GM06990 (cell line): Measurements from ENCODE around the gene ASB3.
"Not testable (repeated sequence)": the region's sequence is repeated elsewhere in the genome, so short reads cannot be mapped to it uniquely, and the experiment has no call there.

Source experiments
- DNase-seq: peaks from one replicate; pipeline ENCODE4 v3.0.0-alpha.2; 2011; ENCODE audit not compliant: insufficient read length; ENCODE audit errors: extremely low read depth
- H3K27me3 ChIP-seq: replicated peaks from 2 replicates; pipeline ENCODE4 v1.6.0; 2011; ENCODE audit warnings: low read length; ENCODE audit not compliant: control insufficient read depth, insufficient read depth
- H3K36me3 ChIP-seq: 2 replicates; pipeline ENCODE4 v1.5.1; 2011; ENCODE audit warnings: low read length; ENCODE audit not compliant: control insufficient read depth, insufficient read depth
- H3K4me3 ChIP-seq: replicated peaks from 2 replicates; pipeline ENCODE4 v1.5.1; 2011; ENCODE audit warnings: low read depth, mild to moderate bottlenecking, control low read depth, low read length
- CTCF ChIP-seq: IDR thresholded peaks from 2 replicates; pipeline ENCODE4 v1.5.1; 2011; ENCODE audit warnings: low read length, control low read depth, mild to moderate bottlenecking, inconsistent platforms; ENCODE audit not compliant: insufficient read depth, poor library complexity, severe bottlenecking

ASB3 gene

GRCh38 chr2:53690876-53691275 is 95.9 kb downstream of the ASB3 start:
- TF ChIP-seq CTCF = no peak
- DNase-seq = no peak
- H3K4me3 ChIP-seq = no peak overlapping the region
- H3K27me3 ChIP-seq = no peaks in the 10 kb centered on the region
- H3K36me3 ChIP-seq = no peaks in the 10 kb centered on the region

- TF ChIP-seq CTCF = no peak
- no peak for DNase-seq
- H3K27me3 ChIP-seq = no peaks in the 10 kb centered on the region
- H3K36me3 ChIP-seq = no peaks in the 10 kb centered on the region; the same call in 1 of the 2 replicates
- H3K4me3 ChIP-seq = no peak overlapping the region
Observed at GRCh38 chr2:53672881-53673522, 113.8 kb downstream of the ASB3 start.

- no peak for DNase-seq
- TF ChIP-seq CTCF = no peak
- H3K36me3 ChIP-seq = no peaks in the 10 kb centered on the region; the same call in 1 of the 2 replicates
- H3K4me3 ChIP-seq = no peak overlapping the region
- H3K27me3 ChIP-seq = no peaks in the 10 kb centered on the region
Observed at GRCh38 chr2:53670331-53670730, 116.4 kb downstream of the ASB3 start.

GRCh38 chr2:53668624-53669026 is 118.1 kb downstream of the ASB3 start:
- Histone ChIP-seq H3K4me3 (no peak overlapping the region), H3K27me3 (no peaks in the 10 kb centered on the region), H3K36me3 (no peaks in the 10 kb centered on the region; the same call in 1 of the 2 replicates)
- no peak for TF ChIP-seq CTCF
- no peak for DNase-seq

GRCh38 chr2:53667130-53667529 is 119.6 kb downstream of the ASB3 start:
- H3K36me3 ChIP-seq, DNase-seq, H3K27me3 ChIP-seq, H3K4me3 ChIP-seq: not testable (repeated sequence)

- Histone ChIP-seq H3K4me3 (no peak overlapping the region), H3K36me3 (no peaks in the 10 kb centered on the region), H3K27me3 (no peaks in the 10 kb centered on the region)
- no peak for DNase-seq
- TF ChIP-seq CTCF = no peak
Observed at GRCh38 chr2:53660886-53661285, 125.9 kb downstream of the ASB3 start.

- H3K36me3 ChIP-seq, DNase-seq, H3K4me3 ChIP-seq, H3K27me3 ChIP-seq: not testable (repeated sequence)
Observed at GRCh38 chr2:53658474-53658873, 128.3 kb downstream of the ASB3 start.
